C4-2B (cell line): Measurements from ENCODE around the gene CMYA5.

Source experiments
- CTCF ChIP-seq: fragments of 450-650 bp; conservative IDR thresholded peaks from 2 replicates; pipeline ENCODE4 v1.5.1; 2017; ENCODE audit warnings: mild to moderate bottlenecking
- ZFX ChIP-seq: fragments of 450-650 bp; IDR thresholded peaks from 2 replicates; pipeline ENCODE4 v1.6.1; 2017

GRCh38 chr5:79837761-79838551 lies 148.3 kb downstream of the CMYA5 start:
- no peak for TF ChIP-seq CTCF
- TF ChIP-seq ZFX: no peak
